Omental fat pad (tissue), 4 donors: ENCODE results near the gene ARHGAP15. TPM values are rescaled to one million over a fixed set of nuclear protein-coding genes. Genes with fewer than 3 reads are reported as not detected.

ENCODE experiments used
- ATAC-seq: fragments of 150-250 bp; one replicate; pipeline ENCODE4 v1.9.1; 2016; ENCODE audit warnings: mild to moderate bottlenecking, moderate library complexity; ENCODE audit not compliant: low FRiP score
- DNase-seq: peaks from one replicate; pipeline ENCODE4 v3.0.0-alpha.2; 2019; ENCODE audit warnings: low spot score
- total RNA-seq, 4 donors: library from RNA; depleted of rRNA; stranded (reverse); fragments of >200 nt; gene quantifications; one replicate each; pipeline ENCODE4 v1.1.0, GENCODE V29; 2016
- TF ChIP-seq, protein P1 (sequence below), 3 donors: fragments of 450-650 bp; IDR thresholded peaks; one replicate each; pipeline ENCODE4 v1.5.1; 2016 to 2017; ENCODE audit warnings: antibody characterized with exemption in 3 of 3, mild to moderate bottlenecking in 3 of 3, moderate library complexity in 2 of 3

The ARHGAP15 gene
- total RNA-seq, 4 donors from 2014 or later, result 12.2 to 27.6 (median 20.7) TPM

- TF ChIP-seq, protein P1, sequence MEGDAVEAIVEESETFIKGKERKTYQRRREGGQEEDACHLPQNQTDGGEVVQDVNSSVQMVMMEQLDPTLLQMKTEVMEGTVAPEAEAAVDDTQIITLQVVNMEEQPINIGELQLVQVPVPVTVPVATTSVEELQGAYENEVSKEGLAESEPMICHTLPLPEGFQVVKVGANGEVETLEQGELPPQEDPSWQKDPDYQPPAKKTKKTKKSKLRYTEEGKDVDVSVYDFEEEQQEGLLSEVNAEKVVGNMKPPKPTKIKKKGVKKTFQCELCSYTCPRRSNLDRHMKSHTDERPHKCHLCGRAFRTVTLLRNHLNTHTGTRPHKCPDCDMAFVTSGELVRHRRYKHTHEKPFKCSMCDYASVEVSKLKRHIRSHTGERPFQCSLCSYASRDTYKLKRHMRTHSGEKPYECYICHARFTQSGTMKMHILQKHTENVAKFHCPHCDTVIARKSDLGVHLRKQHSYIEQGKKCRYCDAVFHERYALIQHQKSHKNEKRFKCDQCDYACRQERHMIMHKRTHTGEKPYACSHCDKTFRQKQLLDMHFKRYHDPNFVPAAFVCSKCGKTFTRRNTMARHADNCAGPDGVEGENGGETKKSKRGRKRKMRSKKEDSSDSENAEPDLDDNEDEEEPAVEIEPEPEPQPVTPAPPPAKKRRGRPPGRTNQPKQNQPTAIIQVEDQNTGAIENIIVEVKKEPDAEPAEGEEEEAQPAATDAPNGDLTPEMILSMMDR (IDR thresholded peaks at IDR 0.05), result no peak
- no peak for DNase-seq
- no peak for ATAC-seq
These were observed 465.5 kb downstream of the ARHGAP15 start for GRCh38 chr2:143594745-143595144.

- no peak for DNase-seq
- ATAC-seq, result no peak
- TF ChIP-seq, protein P1 (IDR thresholded peaks at IDR 0.05), result no peak
These were observed 470.9 kb downstream of the ARHGAP15 start for GRCh38 chr2:143600116-143600515.

- ATAC-seq (no peak), DNase-seq (no peak)
- TF ChIP-seq, protein P1 (IDR thresholded peaks at IDR 0.05), result no peak
These were observed 472.6 kb downstream of the ARHGAP15 start for GRCh38 chr2:143601828-143602227.

- DNase-seq (no peak), ATAC-seq (no peak)
- TF ChIP-seq, protein P1 (IDR thresholded peaks at IDR 0.05), result no peak
These were observed 473.9 kb downstream of the ARHGAP15 start for GRCh38 chr2:143603035-143603655.

- ATAC-seq (no peak), DNase-seq (no peak)
- TF ChIP-seq, protein P1 (IDR thresholded peaks at IDR 0.05), result no peak
These were observed 474.8 kb downstream of the ARHGAP15 start for GRCh38 chr2:143603846-143604565.

DNA sequence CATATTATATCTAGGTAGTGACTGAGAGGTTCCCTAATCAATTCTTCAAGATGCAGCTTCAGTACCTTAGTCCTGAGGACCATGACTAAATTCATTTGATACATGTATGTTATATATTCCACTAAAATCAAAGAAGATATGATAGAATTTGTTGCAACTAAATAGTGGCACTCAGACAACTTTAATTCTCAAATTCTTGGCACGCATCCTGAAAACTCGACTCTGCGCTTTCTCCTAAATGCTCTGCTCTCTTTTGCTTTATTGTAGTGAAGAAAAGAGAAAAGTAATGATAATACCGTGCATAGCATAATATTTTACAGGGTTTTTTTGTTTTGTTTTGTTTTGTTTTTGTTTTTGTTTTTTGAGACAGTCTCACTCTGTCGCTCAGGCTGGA, 475.3 kb downstream of the ARHGAP15 start:
- TF ChIP-seq, protein P1 (IDR thresholded peaks at IDR 0.05), result no peak
- no peak for DNase-seq

More for the DNA sequence above, 475.3 kb downstream of the ARHGAP15 start:
- ATAC-seq, result no peak
